ENCODE results near the gene PRR5L.

The PRR5L gene

GRCh38 chr11:36333468-36333867, 37.4 kb downstream of the PRR5L start:
- Histone ChIP-seq H3K4me3 (ENCODE audit: low read length) (no peak overlapping the region), H3K27ac (ENCODE audit: low read length) (no peak overlapping the region), H4K20me1 (ENCODE audit: insufficient read depth, low read length) (no peaks in the 10 kb centered on the region), H3K9me2 (replicated peaks; ENCODE audit: insufficient read depth, low read length) (no peaks in the 10 kb centered on the region), H3K79me2 (ENCODE audit: low read length) (no peaks in the 10 kb centered on the region), H3F3A (ENCODE audit: insufficient read depth, low read length) (no peaks in the 10 kb centered on the region), H3K9me3 (replicated peaks; ENCODE audit: insufficient read depth, low read length) (no peaks in the 10 kb centered on the region), H3K36me3 (replicated peaks; ENCODE audit: insufficient read depth, low read length) (no peaks in the 10 kb centered on the region), H3K27me3 (replicated peaks; ENCODE audit: insufficient read depth, low read length) (no peaks in the 10 kb centered on the region), H3K9ac (ENCODE audit: low read length) (no peak overlapping the region), H2AFZ (ENCODE audit: low read length) (no peak overlapping the region), H3K4me2 (ENCODE audit: low read depth, low read length) (no peak overlapping the region), H3K4me1 (ENCODE audit: low read length) (no peaks in the 10 kb centered on the region)
- TF ChIP-seq CTCF (IDR thresholded peaks at IDR 0.05; ENCODE audit: low read length) = no peak
- TF ChIP-seq EZH2 (optimal IDR thresholded peaks at IDR 0.05; ENCODE audit: low read depth, low read length) = no peak
- no peak for TF ChIP-seq EZH2phosphoT487 (IDR thresholded peaks at IDR 0.05; ENCODE audit: low read length)
- DNase-seq = no peak

- no peak for TF ChIP-seq EZH2phosphoT487 (IDR thresholded peaks at IDR 0.05; ENCODE audit: low read length)
- TF ChIP-seq EZH2 (optimal IDR thresholded peaks at IDR 0.05; ENCODE audit: low read depth, low read length) = no peak
- TF ChIP-seq CTCF (IDR thresholded peaks at IDR 0.05; ENCODE audit: low read length) = no peak
- no peaks in the 10 kb centered on the region for H3K79me2 ChIP-seq (ENCODE audit: low read length)
- H3K4me2 ChIP-seq (ENCODE audit: low read depth, low read length) = no peak overlapping the region
- H3K9ac ChIP-seq (ENCODE audit: low read length) = no peak overlapping the region
- no peak overlapping the region for H3K4me3 ChIP-seq (ENCODE audit: low read length)
- H3K27me3 ChIP-seq (replicated peaks; ENCODE audit: insufficient read depth, low read length) = no peaks in the 10 kb centered on the region
- H3K36me3 ChIP-seq (replicated peaks; ENCODE audit: insufficient read depth, low read length) = no peaks in the 10 kb centered on the region
- H3F3A ChIP-seq (ENCODE audit: insufficient read depth, low read length) = no peaks in the 10 kb centered on the region
- H3K9me2 ChIP-seq (replicated peaks; ENCODE audit: insufficient read depth, low read length) = no peaks in the 10 kb centered on the region
- DNase-seq = peak; percentile 12
- no peaks in the 10 kb centered on the region for H3K9me3 ChIP-seq (replicated peaks; ENCODE audit: insufficient read depth, low read length)
- H2AFZ ChIP-seq (ENCODE audit: low read length) = no peak overlapping the region
- H4K20me1 ChIP-seq (ENCODE audit: insufficient read depth, low read length) = no peaks in the 10 kb centered on the region
- H3K4me1 ChIP-seq (ENCODE audit: low read length) = no peaks in the 10 kb centered on the region
- no peak overlapping the region for H3K27ac ChIP-seq (ENCODE audit: low read length)
Observed at GRCh38 chr11:36333897-36334296, 37.8 kb downstream of the PRR5L start.

GRCh38 chr11:36339888-36340287, 43.8 kb downstream of the PRR5L start:
- Histone ChIP-seq H3K79me2 (ENCODE audit: low read length) (no peaks in the 10 kb centered on the region), H3K27ac (ENCODE audit: low read length) (no peak overlapping the region), H4K20me1 (ENCODE audit: insufficient read depth, low read length) (no peaks in the 10 kb centered on the region), H2AFZ (ENCODE audit: low read length) (no peak overlapping the region), H3K4me2 (ENCODE audit: low read depth, low read length) (no peak overlapping the region), H3K4me1 (ENCODE audit: low read length) (no peaks in the 10 kb centered on the region), H3K9ac (ENCODE audit: low read length) (no peak overlapping the region), H3K4me3 (ENCODE audit: low read length) (no peak overlapping the region), H3K36me3 (replicated peaks; ENCODE audit: insufficient read depth, low read length) (no peaks in the 10 kb centered on the region), H3K9me3 (replicated peaks; ENCODE audit: insufficient read depth, low read length) (no peaks in the 10 kb centered on the region), H3K9me2 (replicated peaks; ENCODE audit: insufficient read depth, low read length) (no peaks in the 10 kb centered on the region), H3F3A (ENCODE audit: insufficient read depth, low read length) (no peaks in the 10 kb centered on the region), H3K27me3 (replicated peaks; ENCODE audit: insufficient read depth, low read length) (no peaks in the 10 kb centered on the region)
- DNase-seq = no peak
- no peak for TF ChIP-seq EZH2 (optimal IDR thresholded peaks at IDR 0.05; ENCODE audit: low read depth, low read length)
- TF ChIP-seq EZH2phosphoT487 (IDR thresholded peaks at IDR 0.05; ENCODE audit: low read length) = no peak
- no peak for TF ChIP-seq CTCF (IDR thresholded peaks at IDR 0.05; ENCODE audit: low read length)

Data from MM.1S (cell line).